ENCODE data around the gene GP2.

DNA sequence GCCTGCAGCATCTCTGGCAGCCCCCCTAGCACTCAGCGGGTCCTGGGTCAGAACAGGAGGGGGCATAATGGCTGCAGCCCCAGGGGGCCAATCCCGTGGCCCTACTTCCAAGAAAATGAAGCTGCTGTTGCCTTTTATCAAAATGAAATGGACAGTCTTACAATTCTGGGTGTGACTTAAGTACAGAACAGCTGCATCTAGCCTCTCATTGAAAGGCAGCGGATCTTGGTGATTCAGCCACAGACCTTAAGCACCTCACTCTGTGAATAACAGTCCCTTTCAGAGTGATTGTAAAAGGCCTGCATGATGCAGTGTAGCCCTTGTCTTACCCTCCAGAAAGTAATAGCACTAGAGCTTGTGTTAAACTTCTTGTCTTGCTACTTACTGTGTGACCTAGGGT lies 36.7 kb upstream of the GP2 start:
- TF ChIP-seq, protein P1, sequence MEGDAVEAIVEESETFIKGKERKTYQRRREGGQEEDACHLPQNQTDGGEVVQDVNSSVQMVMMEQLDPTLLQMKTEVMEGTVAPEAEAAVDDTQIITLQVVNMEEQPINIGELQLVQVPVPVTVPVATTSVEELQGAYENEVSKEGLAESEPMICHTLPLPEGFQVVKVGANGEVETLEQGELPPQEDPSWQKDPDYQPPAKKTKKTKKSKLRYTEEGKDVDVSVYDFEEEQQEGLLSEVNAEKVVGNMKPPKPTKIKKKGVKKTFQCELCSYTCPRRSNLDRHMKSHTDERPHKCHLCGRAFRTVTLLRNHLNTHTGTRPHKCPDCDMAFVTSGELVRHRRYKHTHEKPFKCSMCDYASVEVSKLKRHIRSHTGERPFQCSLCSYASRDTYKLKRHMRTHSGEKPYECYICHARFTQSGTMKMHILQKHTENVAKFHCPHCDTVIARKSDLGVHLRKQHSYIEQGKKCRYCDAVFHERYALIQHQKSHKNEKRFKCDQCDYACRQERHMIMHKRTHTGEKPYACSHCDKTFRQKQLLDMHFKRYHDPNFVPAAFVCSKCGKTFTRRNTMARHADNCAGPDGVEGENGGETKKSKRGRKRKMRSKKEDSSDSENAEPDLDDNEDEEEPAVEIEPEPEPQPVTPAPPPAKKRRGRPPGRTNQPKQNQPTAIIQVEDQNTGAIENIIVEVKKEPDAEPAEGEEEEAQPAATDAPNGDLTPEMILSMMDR (IDR thresholded peaks at IDR 0.05), result no peak
- no peak for TF ChIP-seq POLR2A (IDR thresholded peaks at IDR 0.05)
- TF ChIP-seq EP300 (IDR thresholded peaks at IDR 0.05), result no peak
